ENCODE data around the gene C1QA.

C1QA gene

DNA sequence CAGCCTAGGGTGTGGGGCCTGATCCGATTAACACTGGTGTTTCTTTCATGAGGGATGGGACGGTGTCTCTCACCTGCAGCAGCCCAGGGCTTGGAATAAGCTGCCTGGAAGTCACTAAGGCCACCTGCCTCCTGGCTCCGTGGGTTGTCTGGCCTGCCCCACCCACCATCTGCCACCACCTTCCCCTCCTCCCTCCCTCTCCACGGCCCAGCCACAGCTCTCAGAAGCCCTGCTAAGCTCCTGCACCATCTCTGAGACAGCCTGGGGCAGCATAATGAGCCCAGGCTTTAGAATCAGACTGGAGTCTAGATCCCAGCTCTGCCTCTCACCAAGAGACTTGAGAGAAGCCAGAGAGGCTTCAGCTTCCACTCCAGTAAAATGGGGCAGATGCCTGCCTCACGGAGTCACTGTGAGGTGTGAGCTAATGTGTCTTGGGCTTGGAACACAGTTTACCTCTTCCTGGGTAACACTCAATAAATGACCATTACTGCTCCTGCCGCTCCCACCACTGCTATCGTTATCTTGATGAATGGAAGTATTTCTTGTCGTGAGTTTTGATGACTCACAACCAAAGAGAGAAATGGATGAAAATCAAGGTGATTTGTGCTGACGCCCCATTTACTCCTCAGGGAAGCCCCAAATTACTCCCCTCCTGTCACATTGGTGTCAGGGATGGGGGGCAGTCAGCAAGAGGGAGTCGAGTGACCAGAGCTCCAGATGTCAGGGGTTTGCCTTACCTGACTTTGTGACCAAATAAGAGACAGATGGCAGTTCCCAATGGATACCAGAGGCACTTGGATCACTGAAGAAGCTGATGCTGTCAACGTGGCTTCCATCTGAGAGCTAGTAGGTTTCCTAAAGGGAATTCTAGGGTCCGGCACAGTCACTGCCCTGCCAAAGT lies 23.5 kb upstream of the C1QA start:
- TF ChIP-seq, protein P1, sequence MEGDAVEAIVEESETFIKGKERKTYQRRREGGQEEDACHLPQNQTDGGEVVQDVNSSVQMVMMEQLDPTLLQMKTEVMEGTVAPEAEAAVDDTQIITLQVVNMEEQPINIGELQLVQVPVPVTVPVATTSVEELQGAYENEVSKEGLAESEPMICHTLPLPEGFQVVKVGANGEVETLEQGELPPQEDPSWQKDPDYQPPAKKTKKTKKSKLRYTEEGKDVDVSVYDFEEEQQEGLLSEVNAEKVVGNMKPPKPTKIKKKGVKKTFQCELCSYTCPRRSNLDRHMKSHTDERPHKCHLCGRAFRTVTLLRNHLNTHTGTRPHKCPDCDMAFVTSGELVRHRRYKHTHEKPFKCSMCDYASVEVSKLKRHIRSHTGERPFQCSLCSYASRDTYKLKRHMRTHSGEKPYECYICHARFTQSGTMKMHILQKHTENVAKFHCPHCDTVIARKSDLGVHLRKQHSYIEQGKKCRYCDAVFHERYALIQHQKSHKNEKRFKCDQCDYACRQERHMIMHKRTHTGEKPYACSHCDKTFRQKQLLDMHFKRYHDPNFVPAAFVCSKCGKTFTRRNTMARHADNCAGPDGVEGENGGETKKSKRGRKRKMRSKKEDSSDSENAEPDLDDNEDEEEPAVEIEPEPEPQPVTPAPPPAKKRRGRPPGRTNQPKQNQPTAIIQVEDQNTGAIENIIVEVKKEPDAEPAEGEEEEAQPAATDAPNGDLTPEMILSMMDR (IDR thresholded peaks at IDR 0.05) = no peak
- no peak for DNase-seq (ENCODE audit: low spot score)
- H3K27ac ChIP-seq = no peak overlapping the region
- no peak overlapping the region for H3K4me3 ChIP-seq

DNA sequence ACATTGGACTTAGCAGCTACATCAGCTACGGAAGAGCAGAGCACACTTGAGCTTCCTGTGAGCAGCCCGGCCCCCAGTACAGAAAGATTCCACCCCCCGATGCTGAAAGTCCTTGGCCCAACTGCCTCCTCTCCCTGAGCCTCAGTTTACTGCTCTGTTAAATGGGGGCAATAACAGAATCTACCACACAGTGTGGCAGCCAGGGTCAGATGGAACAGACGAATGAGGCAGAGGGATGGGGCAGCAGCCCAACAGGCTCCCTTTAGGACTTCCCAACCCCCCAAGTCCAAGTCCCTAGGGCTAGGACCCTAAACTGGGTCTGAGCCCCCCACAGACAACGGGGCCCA lies 22.9 kb upstream of the C1QA start:
- DNase-seq (ENCODE audit: low spot score) = no peak

DNA sequence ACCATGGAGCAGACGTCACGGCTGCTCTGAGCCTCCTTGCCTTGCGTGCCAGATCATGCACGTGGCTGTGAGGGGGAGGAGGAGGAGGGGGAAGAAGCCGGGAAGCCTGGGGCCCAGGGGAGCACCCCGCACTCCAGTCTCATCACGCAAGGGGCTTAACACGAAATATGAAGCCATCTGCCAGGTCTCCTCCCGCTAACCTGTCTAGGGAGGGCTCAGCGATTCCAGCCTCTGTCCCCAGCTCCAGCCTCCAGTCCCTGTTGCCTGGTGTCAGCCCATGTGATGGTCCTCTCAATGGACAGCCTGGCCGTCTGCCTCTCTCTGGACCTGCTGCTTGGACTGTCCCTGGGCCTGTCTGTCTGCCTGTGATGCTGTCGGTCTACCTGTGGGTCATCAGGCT lies 22.5 kb upstream of the C1QA start:
- Histone ChIP-seq H3K27ac (no peak overlapping the region), H3K4me3 (no peak overlapping the region)
- DNase-seq (ENCODE audit: low spot score) = no peak
- TF ChIP-seq, protein P1 (IDR thresholded peaks at IDR 0.05) = no peak

More for the DNA sequence above, 22.9 kb upstream of the C1QA start:
- no peak overlapping the region for H3K27ac ChIP-seq
- no peak overlapping the region for H3K4me3 ChIP-seq
- TF ChIP-seq, protein P1 (IDR thresholded peaks at IDR 0.05) = no peak

DNA sequence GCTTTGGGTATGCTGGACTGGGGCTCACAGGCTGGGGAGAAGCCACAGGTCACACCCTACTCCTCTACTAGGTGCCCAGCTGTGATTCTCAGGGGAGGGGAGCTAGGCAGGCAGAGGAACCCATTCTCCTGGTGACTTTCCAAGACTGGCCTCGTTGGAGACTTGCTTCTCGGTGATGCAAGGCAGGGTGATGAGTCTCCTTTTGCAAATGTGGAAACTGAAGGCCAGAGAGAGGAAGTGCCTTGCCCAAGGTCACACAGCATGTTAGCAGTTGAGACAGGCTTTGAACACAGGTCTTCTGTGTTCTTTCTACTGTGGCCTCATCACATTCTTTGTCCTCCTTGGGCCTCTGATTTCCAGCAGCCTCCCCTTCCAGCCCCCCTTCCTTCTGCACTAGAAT lies 20.5 kb upstream of the C1QA start:
- DNase-seq (ENCODE audit: low spot score) = no peak
- TF ChIP-seq, protein P1 (IDR thresholded peaks at IDR 0.05) = no peak
- Histone ChIP-seq H3K27ac (no peak overlapping the region), H3K4me3 (no peak overlapping the region)

DNA sequence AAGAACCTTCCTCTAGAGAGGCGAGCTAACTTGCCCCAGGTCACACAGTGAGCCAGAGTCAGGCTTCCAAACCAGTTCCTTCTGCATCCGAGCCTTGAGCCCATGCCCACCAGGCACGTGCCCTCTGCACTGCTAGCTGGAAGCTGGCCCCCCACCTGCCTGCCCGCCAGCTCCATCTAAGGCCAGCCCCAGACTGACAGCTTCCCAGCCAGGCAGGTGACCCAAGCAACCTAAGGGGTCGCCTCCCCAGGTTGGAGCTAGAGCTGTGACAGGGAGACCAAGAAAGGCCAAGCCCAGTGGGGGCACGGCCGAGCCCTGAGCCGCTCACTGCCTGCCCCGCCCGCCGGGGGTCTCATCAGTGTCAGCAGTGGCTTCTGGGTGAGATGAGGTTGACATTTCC lies 19.9 kb upstream of the C1QA start:
- TF ChIP-seq, protein P1 (IDR thresholded peaks at IDR 0.05) = no peak

DNA sequence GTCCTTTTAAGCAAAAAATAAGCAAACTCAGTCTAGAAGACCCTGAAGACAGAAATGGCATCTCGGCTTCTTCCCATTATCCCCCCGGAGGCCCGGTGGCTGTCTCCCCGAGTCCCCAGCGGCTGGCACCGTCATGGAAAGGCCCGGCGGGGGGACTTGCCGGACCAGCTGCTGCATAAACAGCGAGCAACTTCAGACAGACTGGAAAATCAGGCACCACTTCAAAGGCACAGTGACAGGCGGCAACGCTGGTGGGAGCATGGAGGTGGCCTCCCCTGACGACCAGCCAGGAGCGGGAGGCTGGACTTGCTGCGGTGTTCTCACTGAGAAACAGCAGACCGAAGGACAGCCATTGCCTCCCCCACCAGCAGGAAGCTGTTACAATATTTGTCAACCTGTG lies 18.4 kb upstream of the C1QA start:
- no peak for DNase-seq (ENCODE audit: low spot score)
- Histone ChIP-seq H3K27ac (no peak overlapping the region), H3K4me3 (no peak overlapping the region)
- TF ChIP-seq, protein P1 (IDR thresholded peaks at IDR 0.05) = no peak

More for the DNA sequence above, 19.9 kb upstream of the C1QA start:
- no peak for DNase-seq (ENCODE audit: low spot score)
- no peak overlapping the region for H3K4me3 ChIP-seq
- H3K27ac ChIP-seq = no peak overlapping the region

DNA sequence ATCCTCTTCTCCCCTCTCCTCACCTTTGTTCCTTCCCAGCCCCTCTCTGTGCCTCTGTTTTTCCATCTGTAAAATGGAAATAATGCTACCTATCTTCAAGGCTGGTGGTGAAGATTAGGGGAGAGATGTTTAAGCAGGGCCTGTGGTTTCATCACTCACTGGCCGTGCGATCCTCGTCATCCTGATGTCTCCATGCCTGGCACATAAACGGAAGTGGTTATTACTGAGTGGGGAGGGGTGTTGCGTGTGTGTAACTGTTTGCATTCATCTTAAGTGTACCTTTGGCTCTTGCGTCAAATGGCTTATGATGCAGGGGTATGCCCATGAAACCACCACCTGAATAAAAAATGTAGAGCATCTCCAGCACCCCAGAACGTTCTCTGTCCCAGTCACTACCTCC lies 17.2 kb upstream of the C1QA start:
- DNase-seq (ENCODE audit: low spot score) = no peak
- no peak overlapping the region for H3K27ac ChIP-seq
- no peak overlapping the region for H3K4me3 ChIP-seq
- TF ChIP-seq, protein P1 (IDR thresholded peaks at IDR 0.05) = no peak
